GM19043 (cell line): Measurements from ENCODE around the gene MRPS2.

Experiments
- ATAC-seq: cut with Tn5 transposase; IDR thresholded peaks from one replicate; pipeline ENCODE4 v1.9.1; 2021; ENCODE audit warnings: low read depth; ENCODE audit not compliant: unreplicated experiment

MRPS2 gene

DNA sequence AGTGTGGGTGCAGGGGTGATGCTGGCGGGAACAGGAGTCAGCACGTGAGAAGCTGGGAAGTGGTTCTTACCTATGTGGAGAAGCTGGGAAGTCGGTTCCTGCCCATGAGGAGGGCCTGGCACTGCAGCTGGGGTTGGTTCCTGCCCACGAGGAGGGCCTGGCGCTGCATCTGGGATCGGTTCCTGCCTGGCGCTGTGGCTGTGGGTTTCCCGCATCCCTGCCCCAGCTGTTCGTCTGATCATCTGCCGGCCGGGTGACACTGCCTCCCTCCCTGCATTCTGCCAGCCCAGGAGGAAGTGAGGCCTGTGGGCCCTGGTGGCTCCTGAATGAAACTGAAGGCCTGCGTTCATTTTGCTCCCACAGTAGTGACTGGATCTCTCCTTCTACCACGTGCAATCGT, 50.5 kb downstream of the MRPS2 start:
- ATAC-seq, result no peak

DNA sequence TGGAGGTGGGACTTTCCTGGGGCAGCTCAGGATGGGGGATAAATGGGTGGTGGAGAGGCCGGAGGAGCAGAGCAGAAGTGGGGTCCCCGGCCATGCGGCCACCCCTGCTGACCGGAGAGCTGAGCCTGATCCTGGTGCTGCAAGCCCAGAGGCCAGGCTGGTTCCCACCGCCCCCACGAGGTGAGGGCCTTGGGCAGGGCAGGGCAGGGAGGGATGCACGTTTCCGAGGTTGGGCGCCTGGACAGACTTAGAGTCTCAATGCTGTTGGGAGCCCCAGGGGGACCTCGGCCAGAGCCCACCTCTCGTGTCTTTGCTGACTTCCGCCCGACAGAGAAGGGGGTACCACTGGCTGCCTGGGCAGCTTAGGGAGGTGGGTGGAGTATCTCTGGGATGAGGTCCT, 51.0 kb downstream of the MRPS2 start:
- no peak for ATAC-seq

DNA sequence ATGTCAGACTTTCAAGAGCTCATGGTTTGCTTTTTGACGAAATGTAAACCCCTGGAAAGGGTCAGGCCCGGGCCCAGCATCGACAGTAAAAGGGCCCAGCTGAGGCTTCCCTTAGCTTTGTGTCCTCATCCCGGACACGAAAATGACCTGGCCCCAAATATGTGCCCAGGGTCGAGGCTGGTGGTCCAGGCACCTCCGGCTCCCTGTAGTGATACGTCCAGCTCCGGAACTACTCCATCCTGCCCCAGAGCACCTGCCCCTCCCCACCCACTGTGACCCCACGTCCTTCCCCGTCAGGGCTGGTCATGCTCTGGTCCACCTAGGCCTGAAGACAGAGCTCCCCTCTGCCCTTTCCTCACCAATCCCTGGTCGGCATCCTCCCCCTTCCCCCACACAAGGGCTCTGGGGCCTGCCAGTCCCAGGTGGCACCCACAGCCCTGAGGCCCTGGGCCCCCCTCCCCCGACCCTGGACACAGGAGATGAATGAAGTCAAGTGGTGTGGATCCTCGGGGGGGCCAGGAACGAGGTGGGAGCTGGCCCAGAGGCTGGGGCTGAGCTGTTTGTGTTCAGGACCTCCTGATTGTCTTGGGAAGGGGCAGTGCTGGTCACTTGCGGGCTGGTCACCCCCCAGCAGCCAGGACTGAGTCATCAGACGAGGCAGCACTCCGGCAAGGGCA, 51.7 kb downstream of the MRPS2 start:
- ATAC-seq, result no peak

DNA sequence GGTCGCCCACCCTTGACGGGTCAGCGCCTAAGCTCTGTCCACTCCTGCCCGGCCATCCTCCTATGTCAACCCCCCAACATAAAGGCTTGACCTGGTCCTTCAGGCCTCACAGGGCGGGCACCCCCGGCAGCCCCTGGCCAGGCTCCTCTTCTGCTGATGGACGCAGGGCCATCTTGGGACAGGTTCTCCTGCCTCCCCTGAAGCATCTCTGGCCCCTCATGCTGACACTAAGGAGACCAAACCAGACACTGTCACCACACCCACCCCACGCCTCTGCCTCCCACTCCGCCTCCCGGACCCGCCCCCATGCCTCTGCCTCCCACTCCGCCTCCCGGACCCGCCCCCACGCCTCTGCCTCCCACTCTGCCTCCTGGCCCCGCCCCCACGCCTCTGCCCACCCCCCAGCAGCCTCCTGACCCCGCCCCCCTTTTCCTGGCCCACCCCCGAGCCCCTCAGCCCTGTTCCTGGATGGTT, 52.3 kb downstream of the MRPS2 start:
- no peak for ATAC-seq
